Activated CD4-positive, alpha-beta T cell treated with anti-CD3 and anti-CD28 coated beads, Interleukin-2, amount 50 U/mL, for 4 hours (primary cell): Measurements from ENCODE around the gene KRT37.
"Not testable (repeated sequence)": the region's sequence is repeated elsewhere in the genome, so short reads cannot be mapped to it uniquely, and the experiment has no call there.

ENCODE experiments used
- DNase-seq, 2 experiments: peaks; one replicate each; pipeline ENCODE4 v3.0.0-alpha.2; 2020

Gene KRT37

DNA sequence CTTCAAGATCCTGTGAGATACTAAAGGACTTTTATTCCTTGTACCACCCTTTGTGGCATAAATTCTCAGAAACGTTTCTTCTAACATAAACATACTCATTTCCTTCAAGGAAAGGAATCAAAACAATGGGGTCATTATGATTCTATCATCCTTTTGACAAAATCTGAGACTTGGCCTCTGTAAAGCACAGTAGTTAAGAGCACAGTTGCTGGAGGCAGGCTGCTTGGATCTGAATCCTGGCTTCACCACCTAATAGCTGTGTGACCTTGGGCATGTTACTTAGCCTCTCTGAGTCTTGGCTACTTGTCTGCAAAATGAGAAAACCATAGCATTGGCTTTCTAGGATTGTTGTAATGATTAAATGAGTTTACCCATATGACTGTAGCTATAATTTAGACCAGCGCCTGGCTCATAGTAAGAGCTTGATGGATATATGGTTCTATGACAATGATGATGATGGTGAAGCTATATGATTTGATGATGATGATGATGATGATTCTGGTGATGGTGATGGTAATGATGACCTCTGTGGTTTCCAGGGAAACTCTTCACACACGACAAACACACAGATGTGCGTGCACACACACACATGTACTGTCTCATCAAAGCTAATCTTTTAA lies 20.9 kb downstream of the KRT37 start:
- DNase-seq = no peak

DNA sequence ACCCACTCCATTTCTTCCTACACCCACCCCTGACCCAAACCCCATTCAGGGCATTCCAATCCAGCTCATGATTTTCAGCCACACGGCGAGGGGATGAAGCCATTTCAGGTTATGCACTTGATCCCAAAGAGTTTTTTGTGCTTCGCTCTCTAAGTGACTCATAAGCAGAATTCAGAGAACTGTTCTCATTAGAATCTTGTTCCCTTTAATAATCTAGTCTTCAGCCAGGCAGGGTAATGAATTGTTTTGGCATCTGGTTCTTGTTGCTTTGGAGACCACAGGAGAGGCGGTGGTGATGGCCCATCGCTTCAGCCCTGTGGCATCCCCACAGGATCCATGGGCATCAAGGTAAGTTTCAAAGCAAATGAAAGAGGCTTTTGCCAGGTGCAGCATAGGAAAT lies 22.2 kb downstream of the KRT37 start:
- DNase-seq = no peak

DNA sequence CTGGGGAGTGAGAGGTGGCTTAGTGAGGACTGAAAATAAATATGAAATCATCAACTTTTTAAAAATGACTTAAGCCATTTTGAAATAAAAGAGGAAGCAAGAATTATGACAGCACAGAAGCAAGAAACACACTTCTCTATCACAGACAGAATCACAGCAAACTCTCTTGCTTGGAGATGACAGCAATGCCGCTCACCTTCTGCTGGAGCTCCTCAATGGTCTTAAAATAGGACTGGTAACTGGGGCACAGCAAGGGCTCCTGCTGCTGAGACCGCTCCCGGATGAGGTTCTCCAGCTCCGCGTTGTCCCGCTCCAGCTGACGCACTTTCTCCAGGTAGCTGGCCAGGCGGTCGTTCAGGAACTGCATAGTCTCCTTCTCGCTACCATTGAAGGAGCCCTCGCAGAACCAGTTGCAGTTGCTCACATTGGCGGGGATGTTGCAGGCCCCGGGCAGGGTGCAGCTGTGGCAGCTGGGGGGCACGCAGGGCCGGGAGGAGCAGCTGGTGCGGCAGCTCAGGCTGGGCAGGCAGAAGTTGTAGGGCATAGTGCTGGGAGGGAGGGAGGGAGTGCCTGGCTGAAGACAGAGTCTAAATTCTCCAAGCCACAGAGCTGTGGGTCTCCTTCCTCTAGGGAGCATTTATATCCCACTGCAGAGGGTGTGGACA lies 27.3 kb downstream of the KRT37 start, which contains the start of gene KRT31:
Gene KRT31 (minus strand): TSS at position 613 of the 665 bp plus-strand sequence. CDS start 69 bp downstream, at position 544.
- DNase-seq = no peak

DNA sequence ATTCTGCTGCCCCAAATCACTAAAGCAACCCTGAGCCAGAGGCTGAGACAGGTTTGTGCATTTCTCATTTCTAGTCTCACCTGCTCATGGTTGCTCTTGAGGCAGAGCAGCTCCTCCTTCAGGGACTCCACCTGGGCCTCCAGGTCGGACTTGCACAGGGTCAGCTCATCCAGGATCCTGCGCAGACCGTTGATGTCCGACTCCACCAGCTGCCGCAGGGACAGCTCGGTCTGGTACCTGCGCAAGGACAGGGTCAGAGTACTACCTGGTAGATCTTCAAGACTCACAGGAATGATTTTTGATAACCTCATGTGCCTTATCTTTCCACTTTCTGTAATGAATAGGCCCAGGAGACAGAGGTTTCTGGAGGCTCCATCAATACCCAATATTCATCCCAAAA lies 28.0 kb downstream of the KRT37 start:
- no peak for DNase-seq

DNA sequence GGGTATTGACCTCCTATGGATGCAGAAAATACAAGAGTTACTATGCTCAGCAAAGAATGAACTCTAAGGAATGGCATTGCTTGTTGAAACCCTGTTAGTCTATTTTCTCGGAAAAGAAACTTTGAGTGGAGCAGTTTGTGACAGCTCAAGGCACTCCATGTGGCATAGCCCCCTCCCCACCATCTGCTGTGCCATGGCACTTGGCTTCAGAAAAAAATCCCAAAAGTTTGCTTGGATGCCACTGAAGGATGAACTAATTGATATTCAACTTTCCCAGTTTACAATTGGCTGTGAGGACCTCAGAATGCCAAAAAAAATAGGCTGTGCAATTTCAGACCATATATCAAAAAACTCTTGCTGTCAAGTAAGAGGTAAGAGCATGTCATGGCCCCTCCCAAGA lies 28.8 kb downstream of the KRT37 start:
- no peak for DNase-seq

DNA sequence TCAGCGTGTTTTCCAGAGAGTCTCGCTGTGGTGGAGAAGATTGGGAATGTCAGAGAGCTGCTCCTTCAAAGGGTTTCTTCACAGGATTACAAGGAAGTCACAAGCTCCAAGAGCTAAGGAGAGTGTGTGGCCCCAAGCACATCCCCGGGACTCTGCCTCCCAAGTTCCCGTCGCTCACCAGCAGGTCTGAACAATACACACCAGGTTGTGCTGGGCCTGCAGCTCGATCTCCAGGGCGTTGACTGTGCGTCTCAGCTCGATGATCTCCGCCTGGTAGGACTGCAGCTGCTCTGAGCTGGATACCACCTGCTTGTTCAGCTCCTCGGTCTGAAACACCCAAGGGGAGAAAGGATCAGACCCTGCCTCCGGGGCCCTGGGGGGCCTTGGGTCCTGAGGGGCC lies 29.3 kb downstream of the KRT37 start:
- not testable (repeated sequence) for DNase-seq

DNA sequence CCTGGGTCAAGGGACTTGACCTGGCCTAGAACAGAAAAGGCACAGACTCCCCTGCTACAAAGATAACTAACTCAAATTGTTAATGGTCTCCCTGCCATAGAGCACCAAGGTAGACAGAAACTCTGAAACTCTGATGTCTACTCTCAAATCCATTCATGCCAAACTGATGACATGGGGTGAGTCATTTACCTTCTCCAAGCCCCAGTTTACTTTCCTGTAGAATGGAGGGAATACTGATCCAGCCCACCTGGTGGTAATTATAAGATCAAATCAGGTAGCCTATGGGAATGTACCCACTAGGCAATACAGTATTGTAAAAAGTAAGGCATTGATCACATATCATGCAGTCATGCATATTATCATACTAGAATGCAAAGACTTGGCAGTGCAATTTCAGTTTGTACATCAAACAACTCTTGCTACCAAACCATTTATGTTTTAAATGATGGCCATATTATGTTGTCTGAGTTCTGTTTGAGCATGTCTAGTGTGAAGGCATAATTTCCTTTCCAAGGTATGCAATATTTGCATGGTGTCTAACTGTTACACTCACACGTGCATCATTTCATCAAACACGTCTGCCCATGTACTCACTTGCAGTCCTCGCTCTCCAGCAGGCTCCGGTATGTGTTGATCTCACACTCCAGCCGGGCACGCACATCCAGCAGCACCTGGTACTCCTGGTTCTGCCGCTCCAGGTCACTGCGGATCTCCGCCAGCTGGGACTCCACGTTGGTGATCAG lies 30.0 kb downstream of the KRT37 start:
- no peak for DNase-seq

DNA sequence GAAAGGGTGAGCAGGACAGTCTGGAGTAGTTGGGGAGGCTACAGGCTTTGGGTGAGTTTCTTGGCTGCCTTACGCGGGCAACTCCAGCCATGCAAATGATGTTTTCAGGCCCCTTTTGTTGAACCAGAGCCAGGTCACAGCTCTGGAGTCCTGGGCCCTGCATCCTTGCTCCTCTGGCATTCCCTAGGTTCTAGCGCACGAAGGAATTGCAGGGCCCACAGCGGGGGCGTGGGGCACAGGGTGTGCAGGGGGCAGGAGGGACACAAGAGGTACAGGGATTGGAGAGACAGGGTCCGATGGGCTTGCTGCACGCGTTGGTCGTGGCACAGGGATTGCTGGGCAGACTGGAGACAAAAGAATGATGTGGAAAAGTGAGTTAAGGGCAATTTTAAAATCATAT lies 30.6 kb downstream of the KRT37 start:
- DNase-seq = no peak

DNA sequence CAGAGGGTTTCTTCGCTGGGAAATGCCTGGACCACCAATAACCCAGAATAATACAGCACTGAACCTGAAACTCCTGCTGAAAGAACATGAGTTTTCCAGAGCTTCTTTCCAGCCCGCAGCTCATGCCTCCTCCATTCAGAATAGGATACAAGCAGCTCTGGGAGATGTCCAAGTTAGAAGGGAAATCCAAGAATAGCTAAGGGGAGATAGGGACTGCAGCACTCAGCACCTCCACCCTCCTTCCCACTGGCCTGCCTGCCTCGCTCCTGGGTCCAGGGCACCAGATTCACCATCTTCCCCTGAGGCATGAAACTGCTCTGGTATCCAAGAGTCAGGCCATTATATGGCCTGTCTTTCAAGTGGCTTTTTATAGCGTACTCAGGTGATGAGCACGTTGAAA lies 31.1 kb downstream of the KRT37 start:
- DNase-seq = no peak

DNA sequence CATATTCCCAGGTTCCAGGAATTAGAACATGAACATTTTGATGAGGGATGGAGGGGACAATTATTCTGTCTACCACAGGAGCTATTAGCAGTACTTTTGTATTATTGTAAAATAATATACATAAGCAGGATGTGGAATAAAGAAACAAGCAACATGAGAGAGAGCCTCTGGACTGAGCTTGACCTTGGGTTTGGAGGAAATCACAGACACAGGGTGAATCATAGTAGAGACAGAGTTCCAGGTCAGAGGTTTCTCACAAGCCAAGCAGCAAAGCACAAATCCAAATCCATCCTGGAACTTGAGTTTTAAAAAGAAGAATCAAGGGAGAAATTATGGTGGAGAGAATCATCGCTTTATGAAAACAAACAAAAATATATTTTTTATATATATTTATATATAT lies 32.1 kb downstream of the KRT37 start:
- no peak for DNase-seq

DNA sequence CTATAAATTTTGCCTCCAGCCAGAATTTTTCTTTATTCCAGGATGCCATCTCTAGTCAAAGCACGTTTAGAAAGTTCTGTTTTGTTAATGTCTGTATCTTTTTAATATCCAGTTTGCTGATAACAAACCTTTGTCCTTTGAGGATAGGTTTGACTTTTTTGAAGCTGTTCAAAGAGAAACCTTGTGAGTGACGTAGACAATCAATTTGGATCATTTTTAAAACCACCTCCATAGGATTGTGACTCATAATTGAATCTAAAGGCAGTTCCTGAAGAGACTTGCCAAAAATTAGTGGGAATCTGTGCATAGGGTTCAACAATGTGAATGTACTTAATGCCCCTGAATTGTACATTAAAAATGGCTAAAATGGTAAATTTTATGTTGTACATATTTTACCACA lies 32.9 kb downstream of the KRT37 start:
- DNase-seq = no peak

DNA sequence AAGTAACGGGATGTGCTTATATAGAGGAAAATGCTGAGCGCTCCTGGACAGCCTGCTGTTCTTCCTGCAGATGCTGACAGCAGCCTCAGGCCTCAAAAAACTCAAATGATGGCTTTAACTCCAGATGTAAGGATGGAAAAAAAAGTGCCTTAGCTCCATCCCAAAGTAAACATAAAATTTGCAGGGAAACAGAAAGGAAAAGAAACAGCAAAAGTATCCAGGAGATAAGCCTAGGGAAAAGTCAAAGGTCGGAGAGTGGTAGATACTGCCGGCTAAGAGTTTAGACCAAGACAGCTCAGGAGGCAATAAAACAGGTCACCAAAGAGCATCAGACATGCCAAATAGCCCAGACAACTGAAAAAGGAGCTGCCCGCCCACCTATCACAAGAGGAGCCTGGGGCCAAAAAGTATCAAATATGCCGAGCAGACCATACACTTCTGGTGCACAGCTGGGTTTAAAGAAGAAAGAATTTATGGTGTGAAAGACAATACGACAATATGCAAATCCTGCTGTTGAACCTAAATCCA lies 33.9 kb downstream of the KRT37 start:
- no peak for DNase-seq

DNA sequence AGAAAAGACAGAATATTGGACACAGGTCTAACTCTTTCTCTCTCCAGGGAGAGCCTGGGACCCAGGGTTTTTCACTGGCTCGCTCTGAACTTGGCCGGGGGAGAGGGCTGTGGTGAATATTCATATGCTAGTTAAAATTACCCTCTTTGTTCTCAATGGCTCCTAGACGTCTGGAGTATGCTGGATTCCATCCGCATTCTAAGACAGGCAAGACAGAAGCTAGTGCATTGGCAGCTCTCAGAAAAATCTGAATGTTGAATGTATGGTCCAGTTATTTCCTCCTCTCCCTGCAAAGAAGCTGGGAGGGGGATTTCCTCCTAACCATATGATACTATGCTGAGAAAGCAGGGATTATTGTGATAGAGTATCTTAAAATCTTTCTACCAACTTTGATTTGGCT lies 36.7 kb downstream of the KRT37 start:
- DNase-seq = no peak

DNA sequence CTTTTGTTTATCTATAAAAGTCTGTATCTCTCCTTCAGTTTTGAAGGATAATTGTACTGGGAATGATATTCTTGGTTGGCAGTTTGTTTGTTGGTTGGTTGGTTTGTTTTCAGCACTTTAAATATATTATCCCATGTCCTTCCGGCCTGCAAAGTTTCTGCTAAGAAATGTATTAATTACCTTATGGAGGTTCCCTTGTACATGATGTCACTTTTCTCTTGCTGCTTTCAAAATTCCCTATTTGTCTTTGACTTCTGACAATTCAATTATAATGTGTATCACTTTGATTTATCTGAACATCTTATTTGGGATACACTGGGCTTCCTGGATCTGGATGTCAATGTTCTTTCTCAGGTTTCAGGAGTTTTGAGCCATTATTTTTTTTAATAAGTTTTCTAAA lies 38.2 kb downstream of the KRT37 start:
- no peak for DNase-seq

DNA sequence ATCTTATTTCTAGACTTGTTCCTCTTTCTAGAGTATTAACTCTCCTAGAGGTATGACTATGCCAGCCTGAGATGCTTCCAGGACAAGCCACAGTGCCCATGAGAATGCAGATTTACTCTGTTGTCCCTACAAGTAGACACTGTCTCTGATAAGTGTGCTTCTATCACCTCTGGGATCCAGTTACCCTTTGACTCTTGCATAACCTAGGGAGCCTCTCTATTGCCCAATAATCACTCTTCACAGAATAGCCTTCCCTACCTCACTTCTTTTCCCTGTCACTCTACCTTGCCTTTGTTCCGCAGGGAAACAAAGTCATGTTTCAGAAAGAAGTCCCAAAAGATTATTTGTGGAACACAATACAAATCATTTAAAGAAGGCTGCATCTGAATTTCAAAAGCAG lies 40.7 kb downstream of the KRT37 start:
- no peak for DNase-seq

DNA sequence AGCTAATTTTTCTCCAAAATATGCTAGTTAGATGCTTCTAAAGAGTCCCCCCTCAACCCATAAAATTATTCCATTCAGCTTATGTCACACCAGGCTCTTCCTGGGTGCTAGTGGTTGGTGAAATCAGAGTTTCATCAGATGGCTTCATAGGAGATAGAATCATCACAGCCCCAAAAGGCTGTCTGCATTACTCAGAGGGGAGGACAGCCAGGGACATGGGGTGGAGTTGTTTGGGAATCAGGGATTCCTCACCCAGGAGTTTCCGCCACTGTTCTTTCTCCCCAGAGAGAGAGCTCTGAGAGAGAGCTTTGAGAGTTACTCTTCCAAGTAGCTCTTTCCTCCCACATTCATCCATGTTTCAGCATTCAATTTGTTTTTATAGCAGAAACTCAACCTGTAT lies 42.0 kb downstream of the KRT37 start:
- no peak for DNase-seq

DNA sequence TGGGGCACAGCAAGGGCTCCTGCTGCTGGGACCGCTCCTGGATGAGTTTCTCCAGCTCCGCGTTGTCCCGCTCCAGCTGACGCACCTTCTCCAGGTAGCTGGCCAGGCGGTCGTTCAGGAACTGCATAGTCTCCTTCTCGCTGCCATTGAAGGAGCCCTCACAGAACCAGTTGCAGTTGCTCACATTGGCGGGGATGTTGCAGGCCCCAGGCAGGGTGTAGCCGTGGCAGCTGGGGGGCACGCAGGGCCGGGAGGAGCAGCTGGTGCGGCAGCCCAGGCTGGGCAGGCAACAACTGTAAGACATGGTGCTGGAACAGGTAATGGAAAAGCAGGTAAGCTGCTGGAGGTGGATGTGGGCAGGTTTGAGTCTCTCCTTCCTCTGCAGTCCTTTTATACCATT lies 42.4 kb downstream of the KRT37 start, which contains the start of gene KRT34:
Gene KRT34 (minus strand): TSS at position 364 of the 400 bp plus-strand sequence. CDS start 60 bp downstream, at position 304.
- DNase-seq = not testable (repeated sequence)

DNA sequence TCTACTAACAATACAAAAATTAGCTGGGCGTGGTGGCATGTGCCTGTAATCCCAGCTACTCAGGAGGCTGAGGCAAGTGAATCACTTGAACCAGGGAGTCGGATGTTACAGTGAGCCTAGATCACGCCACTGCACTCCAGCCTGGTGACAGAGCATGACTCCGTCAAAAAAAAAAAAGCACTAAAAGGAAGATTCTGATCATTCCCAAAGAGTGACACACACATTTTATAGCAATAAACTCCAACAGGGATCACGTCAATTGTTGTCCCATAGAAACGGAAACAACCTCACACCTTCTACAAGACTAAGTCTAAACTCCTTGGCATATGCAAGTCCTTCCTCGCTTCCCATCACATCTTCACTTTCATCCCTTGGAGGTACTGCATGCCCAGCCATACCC lies 44.3 kb downstream of the KRT37 start:
- DNase-seq = not testable (repeated sequence)

DNA sequence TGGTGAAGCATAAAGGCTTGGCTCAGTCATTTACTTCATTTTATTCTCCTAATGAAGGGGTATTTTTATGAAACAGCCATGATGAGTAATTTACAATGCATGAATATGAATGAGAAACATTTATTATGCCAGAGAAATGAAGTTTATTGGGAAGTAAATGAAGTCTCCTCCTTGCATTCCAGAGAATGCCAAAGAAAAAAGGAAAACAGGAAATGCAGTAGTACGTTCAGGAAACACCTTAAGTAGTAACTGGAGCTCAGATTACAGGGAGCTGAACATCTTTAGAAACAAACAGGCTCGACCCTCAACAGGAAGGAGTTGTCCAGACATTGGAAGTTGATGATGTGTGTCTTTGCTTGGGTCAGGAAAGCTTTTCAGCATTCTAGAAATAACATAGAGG lies 46.8 kb downstream of the KRT37 start:
- no peak for DNase-seq
